H1 (cell line): ENCODE data around the gene FBLN2. TPM values are rescaled to one million over a fixed set of nuclear protein-coding genes. Genes with fewer than 3 reads are reported as not detected.

Experiments
- CTCF ChIA-PET: fragments of 300-600 bp; sonication (Branson Sonifier 250); formaldehyde crosslinking; loops from one replicate; lab custom pipeline; 2021; ENCODE audit not compliant: partially characterized antibody; lab: Charles Lee
- POLR2A ChIA-PET: fragments of 300-600 bp; sonication (Branson Sonifier 250); formaldehyde crosslinking; loops from one replicate; lab custom pipeline; 2021; ENCODE audit warnings: inconsistent platforms; ENCODE audit not compliant: partially characterized antibody; lab: Charles Lee
- DNase-seq, 2 experiments: peaks; one replicate each; pipeline versions ENCODE4 v3.0.0 to v3.0.0-alpha.2; 2010 to 2022; ENCODE audit warnings: low spot score in 2 of 2, low read depth in 1 of 2, mixed read lengths in 1 of 2
- FAIRE-seq: peaks from 2 replicates; lab custom pipeline; 2011; peaks lifted over from hg19 to GRCh38; lab: Jason Lieb, UNC
- H2AFZ ChIP-seq: 2 replicates; pipeline ENCODE4 v1.8.1; 2012; ENCODE audit warnings: low read length, inconsistent platforms
- H2AK5ac ChIP-seq: 2 replicates; pipeline ENCODE4 v1.6.1; 2013; ENCODE audit warnings: low read depth, low read length
- H2BK120ac ChIP-seq: replicated peaks from 2 replicates; pipeline ENCODE3; 2013; ENCODE audit warnings: low read depth, low read length, inconsistent platforms
- H2BK12ac ChIP-seq: 2 replicates; pipeline ENCODE4 v1.6.1; 2013; ENCODE audit warnings: low read depth, low read length
- H2BK15ac ChIP-seq: 2 replicates; pipeline ENCODE4 v1.6.1; 2013; ENCODE audit warnings: low read length
- H2BK20ac ChIP-seq: 2 replicates; pipeline ENCODE4 v1.6.1; 2013; ENCODE audit warnings: low read length
- H2BK5ac ChIP-seq: 2 replicates; pipeline ENCODE4 v1.6.1; 2013; ENCODE audit warnings: low read depth, low read length
- H3K14ac ChIP-seq: 2 replicates; pipeline ENCODE4 v1.6.1; 2013; ENCODE audit warnings: inconsistent platforms; ENCODE audit not compliant: insufficient read length
- H3K18ac ChIP-seq: 2 replicates; pipeline ENCODE4 v1.6.1; 2013; ENCODE audit warnings: low read length; ENCODE audit errors: extremely low read depth
- H3K23ac ChIP-seq: 2 replicates; pipeline ENCODE4 v1.6.1; 2013; ENCODE audit warnings: inconsistent platforms; ENCODE audit not compliant: insufficient read length
- H3K23me2 ChIP-seq: 2 replicates; pipeline ENCODE4 v1.6.1; 2013; ENCODE audit warnings: low read depth, low read length
- H3K27ac ChIP-seq: 2 replicates; pipeline ENCODE4 v1.6.1; 2011; ENCODE audit warnings: low read depth, low read length, inconsistent platforms
- H3K27me3 ChIP-seq, 4 experiments: replicated peaks in 1 of 4; 1 replicate in 1 of 4; 2 replicates in 3 of 4; pipeline versions ENCODE4 v1.6.1 to v1.8.1; 2011 to 2013; ENCODE audit warnings: low read length in 3 of 4, mild to moderate bottlenecking in 3 of 4, inconsistent platforms in 2 of 4, mixed read lengths in 2 of 4, moderate library complexity in 1 of 4; ENCODE audit not compliant: control insufficient read depth in 3 of 4, insufficient read depth in 3 of 4; ENCODE audit errors: extremely low read depth in 1 of 4
- H3K36me3 ChIP-seq, 4 experiments: 2 replicates each; pipeline versions ENCODE4 v1.6.1 to v1.8.1; 2011 to 2013; ENCODE audit warnings: mild to moderate bottlenecking in 4 of 4, low read length in 3 of 4, moderate library complexity in 2 of 4, control low read depth in 1 of 4, inconsistent platforms in 1 of 4; ENCODE audit not compliant: insufficient read depth in 4 of 4, control insufficient read depth in 2 of 4
- H3K4ac ChIP-seq: replicated peaks from 2 replicates; pipeline ENCODE3; 2013; ENCODE audit warnings: low read length, low read depth, mixed read lengths, inconsistent platforms; ENCODE audit not compliant: insufficient read length
- H3K4me1 ChIP-seq, 4 experiments: replicated peaks in 1 of 4; 1 replicate in 1 of 4; 2 replicates in 3 of 4; pipeline versions ENCODE4 v1.6.1 to v1.8.1; 2011 to 2013; ENCODE audit warnings: low read length in 3 of 4, inconsistent platforms in 2 of 4, mixed read lengths in 1 of 4; ENCODE audit not compliant: insufficient read depth in 4 of 4, control insufficient read depth in 3 of 4
- H3K4me2 ChIP-seq, 2 experiments: 2 replicates each; pipeline versions ENCODE4 v1.6.1 to v1.8.1; 2011 to 2013; ENCODE audit warnings: low read depth in 2 of 2, low read length in 2 of 2, control low read depth in 1 of 2, inconsistent platforms in 1 of 2, mild to moderate bottlenecking in 1 of 2; ENCODE audit not compliant: insufficient read depth in 1 of 2
- H3K4me3 ChIP-seq, 4 experiments: fragments of 200-600, 300-600 bp in 1 of 4; sonication (generic), shearing (Covaris generic), sonication (Bioruptor Twin) in 1 of 4; 2 replicates each; pipeline versions ENCODE4 v1.5.1 to v1.8.1; 2011 to 2016; ENCODE audit warnings: low read length in 4 of 4, low read depth in 3 of 4, control low read depth in 2 of 4, inconsistent platforms in 2 of 4, mild to moderate bottlenecking in 2 of 4, mixed read lengths in 1 of 4, moderate library complexity in 1 of 4; ENCODE audit not compliant: insufficient read depth in 2 of 4; ENCODE audit errors: extremely low read depth in 1 of 4
- H3K56ac ChIP-seq: replicated peaks from 2 replicates; pipeline ENCODE3; 2013; ENCODE audit warnings: low read depth, mild to moderate bottlenecking, mixed read lengths, low read length, inconsistent platforms; ENCODE audit not compliant: insufficient read length
- H3K79me1 ChIP-seq: 2 replicates; pipeline ENCODE4 v1.6.1; 2013; ENCODE audit warnings: low read depth, low read length, control low read depth
- H3K79me2 ChIP-seq, 2 experiments: 2 replicates each; pipeline versions ENCODE4 v1.6.1 to v1.8.1; 2012 to 2013; ENCODE audit warnings: low read length in 2 of 2, mild to moderate bottlenecking in 2 of 2, inconsistent platforms in 1 of 2; ENCODE audit not compliant: insufficient read depth in 2 of 2, control insufficient read depth in 1 of 2
- H3K9ac ChIP-seq, 4 experiments: replicated peaks in 1 of 4; 1 replicate in 1 of 4; 2 replicates in 3 of 4; pipeline versions ENCODE4 v1.6.1 to v1.8.1; 2011 to 2013; ENCODE audit warnings: low read depth in 3 of 4, low read length in 3 of 4, control low read depth in 2 of 4, mild to moderate bottlenecking in 2 of 4, moderate library complexity in 2 of 4, inconsistent platforms in 1 of 4; ENCODE audit errors: extremely low read depth in 1 of 4
- H3K9me3 ChIP-seq, 2 experiments: 2 replicates each; pipeline versions ENCODE4 v1.6.1 to v1.8.1; 2012 to 2013; ENCODE audit warnings: mild to moderate bottlenecking in 2 of 2, moderate library complexity in 2 of 2, control low read depth in 1 of 2, inconsistent platforms in 1 of 2, low read depth in 1 of 2, low read length in 1 of 2, mixed read lengths in 1 of 2; ENCODE audit not compliant: insufficient read depth in 2 of 2
- H4K20me1 ChIP-seq, 2 experiments: replicated peaks in 1 of 2; 2 replicates each; pipeline versions ENCODE3 to v1.8.1; 2011 to 2013; ENCODE audit warnings: inconsistent platforms in 2 of 2, low read length in 2 of 2, mild to moderate bottlenecking in 1 of 2; ENCODE audit not compliant: insufficient read depth in 2 of 2, control insufficient read depth in 1 of 2
- H4K5ac ChIP-seq: 2 replicates; pipeline ENCODE4 v1.6.1; 2013; ENCODE audit warnings: low read length, low read depth, mixed read lengths, inconsistent platforms; ENCODE audit not compliant: insufficient read length
- H4K8ac ChIP-seq: 2 replicates; pipeline ENCODE4 v1.8.0; 2013; ENCODE audit warnings: mild to moderate bottlenecking, moderate library complexity, low read length, inconsistent platforms; ENCODE audit not compliant: insufficient read depth; ENCODE audit errors: extremely low read depth
- H4K91ac ChIP-seq: replicated peaks from 2 replicates; pipeline ENCODE3; 2013; ENCODE audit warnings: low read length, mixed read lengths, inconsistent platforms; ENCODE audit not compliant: insufficient read length
- BRCA1 ChIP-seq: IDR thresholded peaks from 2 replicates; pipeline ENCODE4 v1.6.1; 2012; ENCODE audit warnings: low read depth, low read length, improper control_type of control experiment
- CHD1 ChIP-seq: IDR thresholded peaks from 2 replicates; pipeline ENCODE4 v1.6.1; 2012; ENCODE audit warnings: low read depth, low read length, improper control_type of control experiment
- CHD2 ChIP-seq: IDR thresholded peaks from 2 replicates; pipeline ENCODE4 v1.6.1; 2012; ENCODE audit warnings: low read length, improper control_type of control experiment
- EP300 ChIP-seq, 2 experiments: IDR thresholded peaks; 1 replicate in 1 of 2; 2 replicates in 1 of 2; pipeline ENCODE4 v1.6.1; 2011 to 2012; ENCODE audit warnings: low read depth in 2 of 2, low read length in 2 of 2, mild to moderate bottlenecking in 2 of 2, borderline replicate concordance in 1 of 2, inconsistent platforms in 1 of 2, moderate library complexity in 1 of 2
- FOSL1 ChIP-seq: IDR thresholded peaks from 2 replicates; pipeline ENCODE4 v1.6.1; 2011; ENCODE audit warnings: mild to moderate bottlenecking, low read depth, low read length, moderate library complexity; ENCODE audit not compliant: insufficient read depth
- HDAC6 ChIP-seq: IDR thresholded peaks from one replicate; pipeline ENCODE4 v1.7.1; 2012; ENCODE audit warnings: low read depth, mild to moderate bottlenecking, inconsistent platforms, low read length, moderate library complexity
- POLR2A ChIP-seq, 2 experiments: IDR thresholded peaks; 1 replicate in 1 of 2; 2 replicates in 1 of 2; pipeline ENCODE4 v1.6.1; 2011; ENCODE audit warnings: low read depth in 2 of 2, low read length in 2 of 2, mild to moderate bottlenecking in 2 of 2; ENCODE audit errors: control extremely low read depth in 1 of 2
- POU5F1 ChIP-seq: IDR thresholded peaks from 2 replicates; pipeline ENCODE4 v1.6.1; 2011; ENCODE audit warnings: low read depth, mild to moderate bottlenecking, low read length, moderate library complexity
- RBBP5 ChIP-seq: IDR thresholded peaks from 2 replicates; pipeline ENCODE4 v1.7.1; 2012; ENCODE audit warnings: low read depth, mild to moderate bottlenecking, inconsistent platforms, low read length, moderate library complexity, borderline replicate concordance
- SIX5 ChIP-seq: IDR thresholded peaks from 2 replicates; pipeline ENCODE4 v1.6.1; 2011; ENCODE audit warnings: mild to moderate bottlenecking, low read depth, low read length
- YY1 ChIP-seq: IDR thresholded peaks from 2 replicates; pipeline ENCODE4 v1.6.1; 2011; ENCODE audit warnings: low read depth, mild to moderate bottlenecking, low read length
- WGBS, 2 experiments: shearing (Covaris generic) in 1 of 2; methylation state at CpG; one replicate each; pipeline versions ENCODE4 v1.1.6 to v1.1.7; 2013 to 2015; ENCODE audit warnings: low lambda C conversion rate in 2 of 2, mixed read lengths in 2 of 2, inconsistent platforms in 1 of 2, low coverage in 1 of 2, missing lambda C conversion rate in 1 of 2; ENCODE audit not compliant: insufficient replicate concordance in 2 of 2, insufficient coverage in 1 of 2, insufficient read length in 1 of 2; ENCODE audit errors: extremely low coverage in 1 of 2, missing lambda C conversion rate in 1 of 2; 5-methylcytosine and 5-hydroxymethylcytosine counted together
- polyA plus RNA-seq, 7 experiments: library from polyadenylated mRNA; depleted of rRNA in 3 of 7; stranded (reverse) in 5 of 7; unstranded in 2 of 7; fragments of >200 nt in 5 of 7; fragments of 200-250 nt in 2 of 7; gene quantifications; 1 replicate in 5 of 7; 2 replicates in 1 of 7; 4 replicates in 1 of 7; pipeline versions ENCODE4 v1.2.1 to v1.2.3, GENCODE V29; 2011 to 2013; ENCODE audit warnings: missing spikeins in 2 of 7, mixed read lengths in 2 of 7
- total RNA-seq: library from RNA; stranded (reverse); fragmentation: NEBNext Ultra II Directional; extraction: Animal tissue kit (Norgen Biotek cat#: 25700); gene quantifications from 2 replicates; pipeline ENCODE4 v1.2.1, GENCODE V29; 2021
- TF ChIP-seq, protein P1 (sequence below): IDR thresholded peaks from 2 replicates; pipeline ENCODE4 v1.6.1; 2012; ENCODE audit warnings: inconsistent platforms
- TF ChIP-seq, protein P2 (sequence below): IDR thresholded peaks from 2 replicates; pipeline ENCODE4 v1.6.1; 2012; ENCODE audit warnings: inconsistent platforms

FBLN2 gene
- total and polyA plus RNA-seq, 2 of the 8 experiments (the other 6 are each of a cell fraction or from before 2014, with no cell fraction given) = 17.4 to 24.2 TPM

GRCh38 chr3:13660042-13660874 lies 111.3 kb downstream of the FBLN2 start:
- CTCF ChIA-PET = interaction anchor here (0.7 to 34.9 kb wide), 11 partner anchors 11 to 268 kb away, joined by 3 to 772 read pairs (median 7); partner anchors contain the start of gene WNT7A
- H4K8ac ChIP-seq = no peak overlapping the region
- H2BK5ac ChIP-seq = no peak overlapping the region
- H3K23ac ChIP-seq = no peak overlapping the region
- no peak overlapping the region for H3K27ac ChIP-seq
- DNase-seq (no peak), FAIRE-seq (no peak)
- no peak overlapping the region for H2BK15ac ChIP-seq
- H2BK120ac ChIP-seq = no peak overlapping the region
- no peak overlapping the region for H3K18ac ChIP-seq
- no peak overlapping the region for H2AFZ ChIP-seq
- no peak overlapping the region for H3K56ac ChIP-seq
- 87% methylated on average over 3 of the region's 3 CpGs; no CpG with 5 or more reads in 1 of the 2 experiments for WGBS, 2 experiments
- H3K4ac ChIP-seq = no peak overlapping the region
- H4K91ac ChIP-seq = no peak overlapping the region
- H2BK20ac ChIP-seq = no peak overlapping the region
- TF ChIP-seq POLR2A (IDR thresholded peaks at IDR 0.05; ENCODE audit: control extremely low read depth in 1 of 2, low read depth in 2 of 2, low read length in 2 of 2) (no peak), RBBP5 (no peak), CHD1 (no peak), CHD2 (no peak), YY1 (no peak), SIX5 (no peak), HDAC6 (no peak), POU5F1 (no peak), EP300 (IDR thresholded peaks at IDR 0.05; ENCODE audit: borderline replicate concordance in 1 of 2, low read depth in 2 of 2, low read length in 2 of 2) (no peak), BRCA1 (no peak), FOSL1 (no peak)
- TF ChIP-seq, protein P1, sequence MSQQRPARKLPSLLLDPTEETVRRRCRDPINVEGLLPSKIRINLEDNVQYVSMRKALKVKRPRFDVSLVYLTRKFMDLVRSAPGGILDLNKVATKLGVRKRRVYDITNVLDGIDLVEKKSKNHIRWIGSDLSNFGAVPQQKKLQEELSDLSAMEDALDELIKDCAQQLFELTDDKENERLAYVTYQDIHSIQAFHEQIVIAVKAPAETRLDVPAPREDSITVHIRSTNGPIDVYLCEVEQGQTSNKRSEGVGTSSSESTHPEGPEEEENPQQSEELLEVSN = no peak
- TF ChIP-seq, protein P2, sequence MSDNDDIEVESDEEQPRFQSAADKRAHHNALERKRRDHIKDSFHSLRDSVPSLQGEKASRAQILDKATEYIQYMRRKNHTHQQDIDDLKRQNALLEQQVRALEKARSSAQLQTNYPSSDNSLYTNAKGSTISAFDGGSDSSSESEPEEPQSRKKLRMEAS = no peak
- no peak overlapping the region for H3K4me3 ChIP-seq
- no peak overlapping the region for H3K4me2 ChIP-seq
- H4K5ac ChIP-seq = no peak overlapping the region
- no peaks in the 10 kb centered on the region for H3K79me1 ChIP-seq
- H4K20me1 ChIP-seq = no peaks in the 10 kb centered on the region
- no peak overlapping the region for H2AK5ac ChIP-seq
- POLR2A ChIA-PET = no interaction called here
- H3K23me2 ChIP-seq = no peaks in the 10 kb centered on the region
- no peaks in the 10 kb centered on the region for H3K36me3 ChIP-seq
- H3K9me3 ChIP-seq = no peaks in the 10 kb centered on the region
- H3K9ac ChIP-seq = no peak overlapping the region
- no peaks in the 10 kb centered on the region for H3K4me1 ChIP-seq
- H3K79me2 ChIP-seq = no peaks in the 10 kb centered on the region
- H2BK12ac ChIP-seq = no peak overlapping the region
- peaks cover 1 to 20% (median 19%) of the 10 kb centered on the region in 4 experiments for H3K27me3 ChIP-seq
- no peak overlapping the region for H3K14ac ChIP-seq
